22Rv1 (cell line): ENCODE data around the gene COL4A1.

Experiments
- CTCF ChIP-seq: fragments of 450-650 bp; IDR thresholded peaks from 2 replicates; pipeline ENCODE4 v1.5.1; 2017; ENCODE audit warnings: mild to moderate bottlenecking
- ZFX ChIP-seq: fragments of 450-650 bp; IDR thresholded peaks from 2 replicates; pipeline ENCODE4 v1.6.1; 2017; ENCODE audit warnings: antibody characterized with exemption, borderline replicate concordance

GRCh38 chr13:110109140-110109783, 197.7 kb downstream of the COL4A1 start:
- peak; percentile 29 for TF ChIP-seq CTCF
- TF ChIP-seq ZFX = no peak
